Ishikawa (cell line): ENCODE measurements around the gene KRT222.

Source experiments
- CEBPB ChIP-seq: IDR thresholded peaks from 2 replicates; pipeline ENCODE4 v1.6.1; 2012
- CREB1 ChIP-seq: IDR thresholded peaks from 2 replicates; pipeline ENCODE4 v1.6.1; 2012; ENCODE audit warnings: low read depth
- EGR1 ChIP-seq: IDR thresholded peaks from 2 replicates; pipeline ENCODE4 v1.6.1; 2012
- EP300 ChIP-seq: IDR thresholded peaks from 2 replicates; pipeline ENCODE4 v1.6.1; 2012; ENCODE audit warnings: borderline replicate concordance
- FOXM1 ChIP-seq: IDR thresholded peaks from 2 replicates; pipeline ENCODE4 v1.6.1; 2012; ENCODE audit warnings: low read depth, borderline replicate concordance
- NFIC ChIP-seq: IDR thresholded peaks from 2 replicates; pipeline ENCODE4 v1.6.1; 2012
- RAD21 ChIP-seq: IDR thresholded peaks from 2 replicates; pipeline ENCODE4 v1.6.1; 2012; ENCODE audit warnings: low read depth
- TAF1 ChIP-seq: IDR thresholded peaks from 2 replicates; pipeline ENCODE4 v1.6.1; 2012; ENCODE audit warnings: low read depth, mild to moderate bottlenecking
- TCF12 ChIP-seq: IDR thresholded peaks from 2 replicates; pipeline ENCODE4 v1.6.1; 2012; ENCODE audit warnings: low read depth
- TEAD4 ChIP-seq: IDR thresholded peaks from 2 replicates; pipeline ENCODE4 v1.6.1; 2012
- YY1 ChIP-seq: IDR thresholded peaks from 2 replicates; pipeline ENCODE4 v1.6.1; 2012; ENCODE audit warnings: low read depth
- ZBTB7A ChIP-seq: IDR thresholded peaks from 2 replicates; pipeline ENCODE4 v1.6.1; 2012; ENCODE audit warnings: low read depth
- TF ChIP-seq, protein P1 (sequence below): IDR thresholded peaks from 2 replicates; pipeline ENCODE4 v1.6.1; 2012
- TF ChIP-seq, protein P2 (sequence below): IDR thresholded peaks from 2 replicates; pipeline ENCODE4 v1.6.1; 2012
- TF ChIP-seq, protein P3 (sequence below): IDR thresholded peaks from 2 replicates; pipeline ENCODE4 v1.6.1; 2012; ENCODE audit warnings: low read depth, mild to moderate bottlenecking

The KRT222 gene

DNA sequence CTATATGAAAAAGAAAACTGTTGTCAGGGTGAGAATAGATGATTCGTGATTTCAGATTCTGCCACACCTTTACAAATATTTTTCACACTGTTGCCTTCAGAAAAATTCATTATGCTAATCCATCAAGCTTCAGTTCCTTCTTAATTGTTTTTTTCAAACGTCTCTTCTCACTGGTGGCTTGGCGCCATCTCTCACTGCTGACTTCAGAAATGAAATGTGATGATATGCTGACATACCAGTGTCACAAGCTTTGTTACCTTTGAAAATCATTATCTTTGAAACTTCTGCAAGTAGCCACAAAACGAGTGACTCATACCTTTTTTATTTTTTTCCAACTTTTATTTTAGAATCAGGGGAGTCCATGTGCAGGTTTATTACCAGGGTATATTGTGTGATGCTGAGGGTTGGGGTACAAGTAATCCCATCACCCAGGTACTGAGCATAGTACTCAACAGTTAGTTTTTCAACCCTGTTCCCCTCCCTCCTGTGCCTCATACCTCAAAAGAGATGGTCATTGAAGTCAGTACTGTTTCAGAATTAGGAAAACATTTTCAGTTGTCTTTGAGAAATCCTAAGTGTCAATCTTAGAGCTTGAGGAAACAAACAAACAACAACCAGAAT, 14.0 kb upstream of the KRT222 start:
- TF ChIP-seq, protein P1, sequence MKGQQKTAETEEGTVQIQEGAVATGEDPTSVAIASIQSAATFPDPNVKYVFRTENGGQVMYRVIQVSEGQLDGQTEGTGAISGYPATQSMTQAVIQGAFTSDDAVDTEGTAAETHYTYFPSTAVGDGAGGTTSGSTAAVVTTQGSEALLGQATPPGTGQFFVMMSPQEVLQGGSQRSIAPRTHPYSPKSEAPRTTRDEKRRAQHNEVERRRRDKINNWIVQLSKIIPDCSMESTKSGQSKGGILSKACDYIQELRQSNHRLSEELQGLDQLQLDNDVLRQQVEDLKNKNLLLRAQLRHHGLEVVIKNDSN, result no peak
- TF ChIP-seq, protein P2, sequence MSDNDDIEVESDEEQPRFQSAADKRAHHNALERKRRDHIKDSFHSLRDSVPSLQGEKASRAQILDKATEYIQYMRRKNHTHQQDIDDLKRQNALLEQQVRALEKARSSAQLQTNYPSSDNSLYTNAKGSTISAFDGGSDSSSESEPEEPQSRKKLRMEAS, result no peak
- TF ChIP-seq ZBTB7A (no peak), CREB1 (no peak), EP300 (no peak), TAF1 (no peak), TCF12 (no peak), EGR1 (no peak), YY1 (no peak), RAD21 (no peak), CEBPB (no peak), TEAD4 (no peak), NFIC (no peak)
- TF ChIP-seq, protein P3, sequence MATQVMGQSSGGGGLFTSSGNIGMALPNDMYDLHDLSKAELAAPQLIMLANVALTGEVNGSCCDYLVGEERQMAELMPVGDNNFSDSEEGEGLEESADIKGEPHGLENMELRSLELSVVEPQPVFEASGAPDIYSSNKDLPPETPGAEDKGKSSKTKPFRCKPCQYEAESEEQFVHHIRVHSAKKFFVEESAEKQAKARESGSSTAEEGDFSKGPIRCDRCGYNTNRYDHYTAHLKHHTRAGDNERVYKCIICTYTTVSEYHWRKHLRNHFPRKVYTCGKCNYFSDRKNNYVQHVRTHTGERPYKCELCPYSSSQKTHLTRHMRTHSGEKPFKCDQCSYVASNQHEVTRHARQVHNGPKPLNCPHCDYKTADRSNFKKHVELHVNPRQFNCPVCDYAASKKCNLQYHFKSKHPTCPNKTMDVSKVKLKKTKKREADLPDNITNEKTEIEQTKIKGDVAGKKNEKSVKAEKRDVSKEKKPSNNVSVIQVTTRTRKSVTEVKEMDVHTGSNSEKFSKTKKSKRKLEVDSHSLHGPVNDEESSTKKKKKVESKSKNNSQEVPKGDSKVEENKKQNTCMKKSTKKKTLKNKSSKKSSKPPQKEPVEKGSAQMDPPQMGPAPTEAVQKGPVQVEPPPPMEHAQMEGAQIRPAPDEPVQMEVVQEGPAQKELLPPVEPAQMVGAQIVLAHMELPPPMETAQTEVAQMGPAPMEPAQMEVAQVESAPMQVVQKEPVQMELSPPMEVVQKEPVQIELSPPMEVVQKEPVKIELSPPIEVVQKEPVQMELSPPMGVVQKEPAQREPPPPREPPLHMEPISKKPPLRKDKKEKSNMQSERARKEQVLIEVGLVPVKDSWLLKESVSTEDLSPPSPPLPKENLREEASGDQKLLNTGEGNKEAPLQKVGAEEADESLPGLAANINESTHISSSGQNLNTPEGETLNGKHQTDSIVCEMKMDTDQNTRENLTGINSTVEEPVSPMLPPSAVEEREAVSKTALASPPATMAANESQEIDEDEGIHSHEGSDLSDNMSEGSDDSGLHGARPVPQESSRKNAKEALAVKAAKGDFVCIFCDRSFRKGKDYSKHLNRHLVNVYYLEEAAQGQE, result no peak

DNA sequence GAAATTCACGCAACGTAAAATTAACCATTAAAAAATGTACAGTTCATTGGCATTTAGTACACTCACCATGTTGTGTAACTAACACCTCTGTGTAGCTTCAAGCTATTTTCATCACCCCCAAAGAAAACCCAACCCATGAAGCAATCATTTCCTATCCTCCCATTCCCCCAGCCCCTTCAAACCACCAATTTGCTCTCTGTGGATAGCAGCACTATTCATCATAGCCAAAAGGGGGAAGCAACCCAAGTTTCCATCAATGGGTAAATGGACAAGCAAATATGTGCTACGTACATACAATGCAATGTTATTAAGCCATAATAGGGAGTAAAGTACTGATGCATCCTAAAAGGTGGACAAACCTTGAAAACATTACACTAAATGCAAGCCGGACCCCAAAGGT, 10.9 kb upstream of the KRT222 start:
- TF ChIP-seq EP300, result no peak
- no peak for TF ChIP-seq ZBTB7A
- TF ChIP-seq TAF1, result no peak
- no peak for TF ChIP-seq CREB1
- no peak for TF ChIP-seq NFIC
- no peak for TF ChIP-seq EGR1
- TF ChIP-seq FOXM1, result no peak
- TF ChIP-seq, protein P3, result no peak
- TF ChIP-seq TCF12, result no peak

DNA sequence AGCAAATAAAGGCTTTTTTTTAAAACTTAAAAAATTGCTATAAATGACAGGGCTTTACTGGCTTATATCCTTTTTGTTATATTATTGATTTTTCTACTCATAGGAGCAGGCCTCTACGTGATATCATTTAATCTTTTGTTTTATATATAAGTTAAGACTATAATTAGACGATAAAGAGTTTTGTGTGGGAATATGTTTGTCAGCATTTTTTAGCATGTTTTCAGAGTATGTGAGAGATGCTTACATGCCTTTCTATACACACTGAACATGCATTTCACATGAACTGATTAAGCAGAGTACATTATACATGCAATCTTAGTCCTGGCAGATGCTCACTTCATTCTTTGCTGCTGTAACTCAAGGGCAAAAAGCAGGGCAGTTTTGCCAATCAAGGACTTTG, 7.7 kb upstream of the KRT222 start:
- TF ChIP-seq, protein P3, result no peak
- TF ChIP-seq FOXM1 (no peak), CREB1 (no peak), RAD21 (no peak), TEAD4 (no peak), NFIC (no peak), CEBPB (no peak), YY1 (no peak), TAF1 (no peak), ZBTB7A (no peak), TCF12 (no peak), EGR1 (no peak), EP300 (no peak)
- TF ChIP-seq, protein P2, result no peak
- TF ChIP-seq, protein P1, result no peak

DNA sequence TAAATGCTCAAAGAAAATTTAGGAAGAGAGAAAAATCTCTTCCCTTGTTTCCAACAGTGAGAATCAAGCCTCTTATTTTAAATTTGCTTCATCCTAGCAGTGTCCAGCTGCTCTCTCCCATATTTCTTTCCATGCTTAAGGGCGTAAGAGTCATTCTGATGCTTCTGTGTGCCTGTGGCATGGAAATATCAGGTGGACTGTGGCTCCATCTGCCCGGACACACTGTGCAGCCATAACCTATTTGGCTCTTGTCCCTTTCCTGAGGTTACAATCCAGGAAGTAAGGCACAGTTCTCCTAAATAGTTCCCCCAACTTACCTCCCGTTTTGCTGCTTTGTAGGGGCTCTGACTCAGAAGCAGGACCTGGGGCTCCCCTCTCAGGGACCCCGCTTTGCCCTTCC, 6.3 kb upstream of the KRT222 start:
- TF ChIP-seq, protein P3, result no peak
- TF ChIP-seq EGR1, result no peak
- TF ChIP-seq, protein P2, result no peak
- TF ChIP-seq FOXM1, result no peak
- no peak for TF ChIP-seq RAD21
- TF ChIP-seq ZBTB7A, result no peak
- no peak for TF ChIP-seq TEAD4
- TF ChIP-seq, protein P1, result no peak
- no peak for TF ChIP-seq CEBPB
- TF ChIP-seq YY1, result no peak
- TF ChIP-seq NFIC, result no peak
- no peak for TF ChIP-seq TAF1
- no peak for TF ChIP-seq EP300
- no peak for TF ChIP-seq CREB1
- no peak for TF ChIP-seq TCF12
